PC-3 (cell line): ENCODE data around the gene PLA2G4B. TPM values are rescaled to one million over a fixed set of nuclear protein-coding genes. Genes with fewer than 3 reads are reported as not detected.
A peak's percentile ranks its signal among the peaks of the same experiment; 100 is the strongest.

ENCODE experiments used
- ATAC-seq: fragments of 200-7000 bp; cut with Tn5 transposase; 2 replicates; pipeline ENCODE4 v1.9.1; 2020; ENCODE audit warnings: mild to moderate bottlenecking, moderate library complexity
- BruUV-seq: library from RNA; stranded (reverse); fragments of 400-500 nt; replicated peaks from 2 replicates; lab custom pipeline; 2021; lab: Mats Ljungman, UMichigan
- CTCF ChIA-PET: fragments of 300-600 bp; sonication (Branson Sonifier 250); formaldehyde crosslinking; loops from one replicate; lab custom pipeline; 2022; ENCODE audit warnings: antibody characterized with exemption; lab: Charles Lee
- POLR2A ChIA-PET: fragments of 300-600 bp; sonication (Branson Sonifier 250); formaldehyde crosslinking; loops from one replicate; lab custom pipeline; 2022; ENCODE audit warnings: antibody characterized with exemption; ENCODE audit not compliant: unreplicated experiment; lab: Charles Lee
- DNase-seq: peaks from one replicate; pipeline ENCODE4 v3.0.0-alpha.2; 2015
- H2AFZ ChIP-seq: fragments of 300-600 bp; sonication (generic); 2 replicates; pipeline ENCODE4 v1.6.0; 2016; ENCODE audit warnings: antibody characterized with exemption, low read length
- H3F3A ChIP-seq: fragments of 300-600 bp; sonication (generic); one replicate; pipeline ENCODE4 v1.6.0; 2017; ENCODE audit warnings: antibody characterized with exemption, low read length, control low read depth, mild to moderate bottlenecking; ENCODE audit not compliant: unreplicated experiment
- H3K27ac ChIP-seq: fragments of 300-600 bp; sonication (generic); 2 replicates; pipeline ENCODE4 v1.5.1; 2016; ENCODE audit warnings: mild to moderate bottlenecking, low read length
- H3K27me3 ChIP-seq: fragments of 300-600 bp; sonication (generic); 2 replicates; pipeline ENCODE4 v1.6.1; 2016; ENCODE audit warnings: low read length, mixed read lengths
- H3K36me3 ChIP-seq: fragments of 300-600 bp; sonication (generic); 2 replicates; pipeline ENCODE4 v1.6.1; 2016; ENCODE audit warnings: low read depth, mixed run types, low read length, mixed read lengths
- H3K4me1 ChIP-seq: fragments of 300-600 bp; sonication (generic); 2 replicates; pipeline ENCODE4 v1.5.1; 2016; ENCODE audit warnings: low read length; ENCODE audit not compliant: insufficient read depth
- H3K4me2 ChIP-seq: fragments of 300-600 bp; sonication (generic); 2 replicates; pipeline ENCODE4 v1.6.0; 2016; ENCODE audit warnings: low read length
- H3K4me3 ChIP-seq: fragments of 300-600 bp; sonication (generic); 2 replicates; pipeline ENCODE4 v1.5.1; 2016; ENCODE audit warnings: mild to moderate bottlenecking, low read length, mixed read lengths
- H3K79me2 ChIP-seq: fragments of 300-600 bp; sonication (generic); 2 replicates; pipeline ENCODE4 v1.6.1; 2017; ENCODE audit warnings: low read length, mixed read lengths
- H3K9ac ChIP-seq: fragments of 300-600 bp; sonication (generic); 2 replicates; pipeline ENCODE4 v1.6.0; 2016; ENCODE audit warnings: mild to moderate bottlenecking, low read length
- H3K9me2 ChIP-seq: fragments of 300-600 bp; sonication (generic); replicated peaks from 2 replicates; pipeline ENCODE4 v1.6.1; 2016; ENCODE audit warnings: mixed run types, low read length, mixed read lengths
- H3K9me3 ChIP-seq: fragments of 300-600 bp; sonication (generic); 2 replicates; pipeline ENCODE4 v1.6.1; 2016; ENCODE audit warnings: low read length, mixed read lengths
- H4K20me1 ChIP-seq: fragments of 300-600 bp; sonication (generic); 2 replicates; pipeline ENCODE4 v1.6.1; 2016; ENCODE audit warnings: low read length, mixed read lengths
- EZH2 ChIP-seq: fragments of 300-600 bp; sonication (generic); IDR thresholded peaks from one replicate; pipeline ENCODE4 v1.6.1; 2017; ENCODE audit warnings: antibody characterized with exemption, mild to moderate bottlenecking, low read length; ENCODE audit not compliant: unreplicated experiment
- EZH2phosphoT487 ChIP-seq: fragments of 300-600 bp; sonication (generic); IDR thresholded peaks from 2 replicates; pipeline ENCODE4 v1.6.1; 2018; ENCODE audit warnings: mild to moderate bottlenecking, antibody characterized with exemption, low read length, borderline replicate concordance
- intact Hi-C: fragments of 100-400 bp; cut with micrococcal nuclease; formaldehyde crosslinking; loops from 2 replicates; pipeline ENCODE4 v1.9.0; 2023
- total RNA-seq: library from RNA; depleted of rRNA; stranded (reverse); fragments of >200 nt; gene quantifications from 2 replicates; pipeline ENCODE4 v1.2.3, GENCODE V29; 2014
- TF ChIP-seq, protein P1 (sequence below): fragments of 300-600 bp; sonication (generic); conservative IDR thresholded peaks from 2 replicates; pipeline ENCODE4 v1.5.1; 2017; ENCODE audit warnings: antibody characterized with exemption, low read depth, mild to moderate bottlenecking, low read length

PLA2G4B gene
- total RNA-seq, 1 experiment from 2014 or later = 12.2 TPM

- Histone ChIP-seq H3K9me2 (no peaks in the 10 kb centered on the region), H3K27me3 (no peaks in the 10 kb centered on the region), H3K79me2 (no peaks in the 10 kb centered on the region), H3K9ac (no peak overlapping the region), H4K20me1 (no peaks in the 10 kb centered on the region), H2AFZ (no peak overlapping the region), H3K9me3 (no peaks in the 10 kb centered on the region), H3F3A (no peaks in the 10 kb centered on the region), H3K4me3 (no peak overlapping the region), H3K4me2 (no peak overlapping the region), H3K27ac (no peak overlapping the region), H3K4me1 (no peaks in the 10 kb centered on the region), H3K36me3 (no peaks in the 10 kb centered on the region)
- ATAC-seq (no peak), DNase-seq (no peak)
- no TSS peak for BruUV-seq
- CTCF ChIA-PET = no interaction called here
- POLR2A ChIA-PET = no interaction called here
- intact Hi-C loops = no loop called here
- TF ChIP-seq, protein P1, sequence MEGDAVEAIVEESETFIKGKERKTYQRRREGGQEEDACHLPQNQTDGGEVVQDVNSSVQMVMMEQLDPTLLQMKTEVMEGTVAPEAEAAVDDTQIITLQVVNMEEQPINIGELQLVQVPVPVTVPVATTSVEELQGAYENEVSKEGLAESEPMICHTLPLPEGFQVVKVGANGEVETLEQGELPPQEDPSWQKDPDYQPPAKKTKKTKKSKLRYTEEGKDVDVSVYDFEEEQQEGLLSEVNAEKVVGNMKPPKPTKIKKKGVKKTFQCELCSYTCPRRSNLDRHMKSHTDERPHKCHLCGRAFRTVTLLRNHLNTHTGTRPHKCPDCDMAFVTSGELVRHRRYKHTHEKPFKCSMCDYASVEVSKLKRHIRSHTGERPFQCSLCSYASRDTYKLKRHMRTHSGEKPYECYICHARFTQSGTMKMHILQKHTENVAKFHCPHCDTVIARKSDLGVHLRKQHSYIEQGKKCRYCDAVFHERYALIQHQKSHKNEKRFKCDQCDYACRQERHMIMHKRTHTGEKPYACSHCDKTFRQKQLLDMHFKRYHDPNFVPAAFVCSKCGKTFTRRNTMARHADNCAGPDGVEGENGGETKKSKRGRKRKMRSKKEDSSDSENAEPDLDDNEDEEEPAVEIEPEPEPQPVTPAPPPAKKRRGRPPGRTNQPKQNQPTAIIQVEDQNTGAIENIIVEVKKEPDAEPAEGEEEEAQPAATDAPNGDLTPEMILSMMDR = no peak
Observed at GRCh38 chr15:41856716-41857115, 18.1 kb downstream of the PLA2G4B start.

DNA sequence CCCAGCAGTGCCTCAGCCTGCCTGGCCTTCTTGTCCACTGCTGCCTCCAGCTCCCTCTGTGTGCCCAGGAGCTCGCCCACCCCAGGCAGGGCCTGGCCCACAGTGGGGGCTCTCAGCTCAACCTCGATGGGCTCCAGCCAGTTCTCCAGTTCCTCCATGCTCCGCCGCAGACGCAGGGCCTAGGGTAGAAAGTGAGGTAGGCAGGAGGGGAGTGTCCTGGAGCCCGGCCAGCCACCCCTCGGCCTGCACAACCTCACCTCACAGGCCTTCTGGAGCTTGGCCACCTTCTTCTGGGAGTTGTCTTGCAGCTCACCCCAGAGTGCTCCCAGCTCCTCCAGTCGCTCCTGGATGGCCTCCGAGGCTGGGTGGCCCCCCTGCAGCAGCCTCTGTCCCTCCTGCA, 18.7 kb downstream of the PLA2G4B start:
- H3K4me1 ChIP-seq = no peaks in the 10 kb centered on the region
- H3K27me3 ChIP-seq = no peaks in the 10 kb centered on the region

GRCh38 chr15:41858756-41859155, 20.1 kb downstream of the PLA2G4B start:
- no peaks in the 10 kb centered on the region for H3K79me2 ChIP-seq
- ATAC-seq (no peak), DNase-seq (no peak)
- H4K20me1 ChIP-seq = no peaks in the 10 kb centered on the region
- CTCF ChIA-PET = no interaction called here
- intact Hi-C loops = no loop called here
- H3K4me3 ChIP-seq = no peak overlapping the region
- H3K27ac ChIP-seq = no peak overlapping the region
- POLR2A ChIA-PET = no interaction called here
- TF ChIP-seq EZH2 = no peak
- no peak for TF ChIP-seq EZH2phosphoT487
- TF ChIP-seq, protein P1 = 0 out of 2 replicates have a peak, but pooled peaks have one; percentile 14
- no TSS peak for BruUV-seq
- H2AFZ ChIP-seq = no peak overlapping the region
- H3K27me3 ChIP-seq = no peaks in the 10 kb centered on the region
- no peaks in the 10 kb centered on the region for H3K9me2 ChIP-seq
- no peak overlapping the region for H3K4me2 ChIP-seq
- H3K9ac ChIP-seq = no peak overlapping the region
- H3K4me1 ChIP-seq = no peaks in the 10 kb centered on the region
- H3F3A ChIP-seq = no peaks in the 10 kb centered on the region
- no peaks in the 10 kb centered on the region for H3K36me3 ChIP-seq
- H3K9me3 ChIP-seq = no peaks in the 10 kb centered on the region

More for the DNA sequence above, 18.7 kb downstream of the PLA2G4B start:
- no peaks in the 10 kb centered on the region for H4K20me1 ChIP-seq
- H3F3A ChIP-seq = no peaks in the 10 kb centered on the region
- no peaks in the 10 kb centered on the region for H3K36me3 ChIP-seq
- H3K9me3 ChIP-seq = no peaks in the 10 kb centered on the region
- no peaks in the 10 kb centered on the region for H3K9me2 ChIP-seq
- H3K27ac ChIP-seq = no peak overlapping the region
- DNase-seq (no peak), ATAC-seq (no peak)
- CTCF ChIA-PET = no interaction called here
- no peak overlapping the region for H3K4me2 ChIP-seq
- no peak for TF ChIP-seq EZH2
- TF ChIP-seq, protein P1 = no peak
- TF ChIP-seq EZH2phosphoT487 = no peak
- intact Hi-C loops = no loop called here
- no peak overlapping the region for H2AFZ ChIP-seq
- POLR2A ChIA-PET = no interaction called here
- H3K79me2 ChIP-seq = no peaks in the 10 kb centered on the region
- no peak overlapping the region for H3K4me3 ChIP-seq
- no TSS peak for BruUV-seq
- no peak overlapping the region for H3K9ac ChIP-seq
